GM21381 (cell line): ENCODE results near the gene ZNF711.
"Not testable (repeated sequence)": the region's sequence is repeated elsewhere in the genome, so short reads cannot be mapped to it uniquely, and the experiment has no call there.

Experiments used
- ATAC-seq: cut with Tn5 transposase; IDR thresholded peaks from one replicate; pipeline ENCODE4 v1.9.1; 2021; ENCODE audit warnings: mild to moderate bottlenecking, moderate library complexity; ENCODE audit not compliant: unreplicated experiment

Gene ZNF711

GRCh38 chrX:85243761-85244449 is at the start of gene ZNF711, which contains the start of gene SATL1:
TSS of gene ZNF711 (plus strand) at chrX:85243991. CDS start at chrX:85247573, 3,582 bp downstream.
TSS of gene SATL1 (minus strand) at chrX:85243779. CDS start at chrX:85108968, 134,811 bp downstream.
- no peak for ATAC-seq

DNA sequence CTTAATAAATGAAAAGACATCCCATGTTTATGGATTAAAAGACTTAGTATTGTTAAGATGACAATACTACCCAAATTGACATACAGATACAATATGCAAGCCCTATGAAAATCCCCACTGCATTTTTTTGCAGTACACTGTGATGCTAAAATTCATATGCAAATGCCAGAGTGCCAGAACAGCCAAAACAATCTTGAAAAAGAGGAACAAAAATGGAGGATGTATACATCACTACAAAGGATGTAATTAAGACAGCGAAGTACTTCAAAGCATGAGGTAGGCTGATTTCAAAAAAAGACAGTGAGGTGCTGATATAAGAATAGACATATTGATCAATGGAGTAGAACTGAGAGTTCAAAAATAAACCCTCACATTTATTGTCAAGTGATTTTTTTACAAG is 47.5 kb upstream of the ZNF711 start:
- no peak for ATAC-seq

DNA sequence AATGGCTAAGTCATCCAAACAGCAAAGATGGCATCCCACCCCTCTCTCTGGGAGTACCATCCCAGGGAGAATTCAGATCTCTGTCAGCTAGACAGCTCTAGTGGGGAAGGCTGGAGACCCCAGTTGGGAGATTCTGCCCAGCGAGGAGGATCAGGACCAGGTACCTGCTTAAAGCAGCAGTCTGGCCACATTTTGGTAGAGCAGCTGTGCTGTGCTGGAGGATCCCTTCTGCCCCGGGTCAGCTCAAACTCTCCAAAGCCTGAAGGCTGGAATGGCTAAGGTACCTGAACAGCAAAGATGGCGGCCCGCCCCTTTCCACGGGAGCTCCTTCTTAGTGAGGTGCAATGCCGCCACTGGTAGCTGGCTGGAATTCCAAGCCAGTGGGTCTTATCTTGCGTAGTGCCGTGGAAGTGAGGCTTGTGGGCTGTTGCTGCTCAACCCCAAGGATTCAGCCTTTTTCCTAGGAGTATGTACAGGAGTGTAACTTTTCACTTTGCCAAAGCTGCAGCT is 40.3 kb upstream of the ZNF711 start:
- ATAC-seq = no peak

GRCh38 chrX:85213792-85214530 is 29.8 kb upstream of the ZNF711 start:
- no peak for ATAC-seq

DNA sequence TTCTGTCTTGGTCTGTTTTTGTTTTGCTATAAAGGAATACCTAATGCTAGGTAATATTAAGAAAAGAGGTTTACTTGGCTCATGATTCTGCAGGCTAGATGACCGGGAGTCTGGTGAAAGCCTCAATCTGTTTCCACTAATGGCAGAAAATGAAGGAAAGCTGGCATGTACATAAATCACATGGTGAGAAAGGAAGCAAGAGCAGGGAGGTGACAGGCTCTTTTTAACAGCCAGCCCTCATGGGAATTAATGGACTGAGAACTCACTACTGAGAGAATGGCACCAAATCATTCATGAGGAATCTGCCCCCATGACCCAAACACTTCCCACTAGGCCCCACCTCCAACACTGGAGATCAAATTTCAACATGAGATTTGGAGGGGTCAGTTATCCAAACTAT is 27.8 kb upstream of the ZNF711 start:
- no peak for ATAC-seq

DNA sequence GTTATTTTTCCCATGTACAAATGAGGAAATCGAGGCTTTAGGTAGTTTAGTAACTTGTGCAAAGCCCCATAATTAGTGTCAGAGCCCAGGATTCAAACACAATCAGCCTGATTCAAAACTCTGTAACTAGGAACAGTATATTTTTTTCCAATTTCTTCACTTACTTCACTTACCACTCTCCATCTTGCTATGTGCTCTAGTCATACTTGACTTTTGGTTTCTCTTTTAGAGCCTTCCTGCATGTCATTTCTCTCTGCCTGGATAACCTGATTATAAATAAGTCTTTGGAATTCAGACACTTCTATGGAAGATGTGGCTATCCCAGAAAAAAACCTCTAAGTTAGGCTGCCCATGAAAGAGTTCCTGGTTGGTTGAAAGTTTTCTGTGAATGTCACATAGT is 22.4 kb upstream of the ZNF711 start:
- no peak for ATAC-seq

DNA sequence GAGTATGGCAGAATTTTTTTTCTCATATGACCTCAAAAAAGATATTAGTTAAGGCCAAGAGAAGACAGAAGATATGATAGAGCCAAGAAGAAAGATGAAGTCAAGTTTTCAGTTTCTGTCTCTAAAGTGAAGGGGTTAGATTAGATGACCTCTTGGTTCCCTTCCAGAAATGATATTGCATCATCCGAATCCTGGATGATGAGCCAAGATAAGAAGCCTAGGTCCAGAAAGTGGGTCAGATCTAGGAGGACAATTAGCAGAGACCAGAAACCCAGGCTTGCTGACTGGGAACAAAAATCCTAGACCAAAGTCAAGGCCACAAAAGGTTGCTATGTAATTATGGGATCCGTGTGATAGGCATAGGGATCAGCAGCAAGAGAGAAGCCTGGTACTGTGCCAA is 20.4 kb upstream of the ZNF711 start:
- ATAC-seq = no peak

DNA sequence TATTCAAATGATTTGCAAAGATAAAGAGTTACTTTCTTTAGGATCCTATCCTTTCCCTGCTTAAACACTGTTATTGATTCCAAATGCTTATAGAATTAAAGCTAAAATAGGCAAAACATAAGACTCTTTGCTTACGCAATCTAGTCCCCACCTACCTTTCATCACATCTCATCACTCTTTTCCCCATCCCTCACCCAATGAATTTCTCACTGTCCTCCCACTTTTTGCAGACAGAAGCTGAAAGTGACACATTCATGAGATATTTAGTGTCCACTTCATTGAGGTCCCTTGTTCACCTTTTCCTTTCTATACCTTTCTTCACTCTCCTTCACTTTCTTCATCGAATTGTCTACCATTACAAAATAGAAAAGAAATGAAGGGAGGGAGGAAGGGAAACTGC is 636 bp upstream of the ZNF711 start:
- no peak for ATAC-seq

GRCh38 chrX:85244450-85245211 is 840 bp downstream of the ZNF711 start:
- no peak for ATAC-seq

DNA sequence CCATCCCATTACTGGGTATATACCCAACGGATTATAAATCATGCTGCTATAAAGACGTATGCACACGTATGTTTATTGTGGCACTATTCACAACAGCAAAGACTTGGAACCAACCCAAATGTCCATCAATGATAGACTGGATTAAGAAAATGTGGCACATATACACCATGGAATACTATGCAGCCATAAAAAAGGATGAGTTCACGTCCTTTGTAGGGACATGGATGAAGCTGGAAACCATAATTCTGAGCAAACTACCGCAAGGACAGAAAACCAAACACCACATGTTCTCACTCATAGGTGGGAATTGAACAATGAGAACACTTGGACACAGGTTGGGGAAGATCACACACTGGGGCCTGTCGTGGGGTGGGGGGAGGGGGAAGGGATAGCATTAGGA is 41.5 kb downstream of the ZNF711 start:
- ATAC-seq = not testable (repeated sequence)

GRCh38 chrX:85288992-85289723 is 45.4 kb downstream of the ZNF711 start:
- no peak for ATAC-seq

DNA sequence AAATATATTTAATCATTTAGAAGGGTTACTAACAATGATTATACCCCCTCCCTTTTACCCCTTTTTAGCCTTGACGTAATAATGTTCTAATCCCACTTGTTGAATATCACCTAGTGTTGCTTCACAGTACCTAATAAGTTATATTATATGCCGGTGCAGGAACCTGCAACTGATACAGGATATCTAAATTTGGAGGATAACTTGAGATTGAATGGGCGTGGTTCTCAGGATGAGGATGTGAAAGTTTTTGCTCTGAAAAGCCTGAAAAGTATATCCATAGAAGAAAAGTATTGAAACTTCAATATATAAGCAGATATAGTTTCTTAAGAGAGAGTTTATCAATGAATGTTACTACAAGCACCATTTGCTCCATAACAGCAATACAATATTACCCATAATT is 59.8 kb downstream of the ZNF711 start:
- ATAC-seq = no peak

DNA sequence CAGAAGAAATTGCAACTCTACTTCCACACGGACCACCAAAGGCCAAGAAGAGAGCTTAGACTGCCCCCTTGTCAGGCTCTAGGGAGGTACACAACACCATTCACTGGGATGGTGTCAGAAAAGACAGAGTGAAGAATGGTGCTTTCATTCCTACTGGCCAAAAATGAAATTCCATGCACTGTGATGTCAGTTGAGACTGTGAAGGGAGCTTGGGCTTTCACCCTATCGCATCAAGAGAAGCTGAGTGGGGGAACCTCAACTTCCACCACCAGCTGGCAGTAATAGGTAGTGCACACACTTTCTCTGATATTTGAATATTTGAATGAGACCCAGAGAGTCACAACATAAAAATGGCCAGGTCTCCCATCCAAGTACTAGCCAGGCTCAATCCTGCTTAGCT is 65.9 kb downstream of the ZNF711 start:
- ATAC-seq = no peak

- ATAC-seq = not testable (repeated sequence)
Observed at GRCh38 chrX:85311348-85311747, 67.6 kb downstream of the ZNF711 start.
